Mucosa of descending colon (tissue), 3 donors: ENCODE data around the gene AGBL2. TPM values are rescaled to one million over a fixed set of nuclear protein-coding genes. Genes with fewer than 3 reads are reported as not detected.
"Not testable (repeated sequence)": the region's sequence is repeated elsewhere in the genome, so short reads cannot be mapped to it uniquely, and the experiment has no call there.

Experiments
- ATAC-seq: fragments of 200-7000 bp; cut with Tn5 transposase; one replicate; pipeline ENCODE4 v1.9.1; 2020; ENCODE audit warnings: mild to moderate bottlenecking, moderate library complexity
- DNase-seq, 3 donors: peaks; one replicate each; pipeline ENCODE4 v3.0.0-alpha.2; 2020
- H3K36me3 ChIP-seq: fragments of 200-600 bp; one replicate; pipeline ENCODE4 v1.8.0; 2021; ENCODE audit warnings: low read depth, mild to moderate bottlenecking
- H3K4me1 ChIP-seq: fragments of 200-600 bp; one replicate; pipeline ENCODE4 v1.8.0; 2021; ENCODE audit warnings: low read depth, mild to moderate bottlenecking
- H3K4me3 ChIP-seq: fragments of 200-600 bp; one replicate; pipeline ENCODE4 v1.8.0; 2021; ENCODE audit warnings: mild to moderate bottlenecking
- H3K9me3 ChIP-seq: fragments of 200-600 bp; one replicate; pipeline ENCODE4 v1.8.0; 2021; ENCODE audit warnings: mild to moderate bottlenecking
- CTCF ChIP-seq: fragments of 200-600 bp; IDR thresholded peaks from one replicate; pipeline ENCODE4 v1.8.0; 2022; ENCODE audit warnings: antibody characterized with exemption, mild to moderate bottlenecking
- intact Hi-C, 2 donors: fragments of 100-400 bp; cut with DNase I in 1 of 2; cut with micrococcal nuclease in 1 of 2; formaldehyde crosslinking; loops; one replicate each; pipeline versions ENCODE4 v1.11.0 to v1.11.1; 2022; cut with DNase I, micrococcal nuclease
- total RNA-seq, 3 donors: library from RNA; stranded (reverse); fragmentation: NEBNext Ultra II Directional in 2 of 3; extraction: Animal tissue kit (Norgen Biotek cat#: 25700) in 2 of 3; gene quantifications; one replicate each; pipeline versions ENCODE4 v1.2.1 to v1.2.4, GENCODE V29; 2021 to 2023
- donor health status: DM: no; HTN: no; CAD: no; lungs with moderate emphysema.
- donor health status: DM: no; HTN: no; CAD: no.
- donor health status: DM: no; HTN: yes; CAD: no.

AGBL2 gene
- total RNA-seq, 3 donors from 2014 or later = 1.6 to 7.4 (median 3.1) TPM

- no peaks in the 10 kb centered on the region for H3K9me3 ChIP-seq
- intact Hi-C loops = no loop called here
- DNase-seq = no peak
- H3K4me1 ChIP-seq = no peaks in the 10 kb centered on the region
- no peak for TF ChIP-seq CTCF
- ATAC-seq = no peak
- no peak overlapping the region for H3K4me3 ChIP-seq
- H3K36me3 ChIP-seq = no peaks in the 10 kb centered on the region
Measured at GRCh38 chr11:47705721-47706120, 9.4 kb downstream of the AGBL2 start.

GRCh38 chr11:47691979-47692378, 23.2 kb downstream of the AGBL2 start:
- intact Hi-C loops = no loop called here

GRCh38 chr11:47689480-47689879, 25.7 kb downstream of the AGBL2 start:
- Histone ChIP-seq H3K36me3 (no peaks in the 10 kb centered on the region), H3K4me3 (no peak overlapping the region), H3K9me3 (no peaks in the 10 kb centered on the region), H3K4me1 (peaks cover 9% of the 10 kb centered on the region)
- ATAC-seq = peak; percentile 53
- no peak for TF ChIP-seq CTCF
- peak in 1 of 3 donors; percentile 39 for DNase-seq
- intact Hi-C loops = no loop called here

More at GRCh38 chr11:47691979-47692378, 23.2 kb downstream of the AGBL2 start:
- no peak for TF ChIP-seq CTCF
- H3K4me1 ChIP-seq = peaks cover 9% of the 10 kb centered on the region
- no peaks in the 10 kb centered on the region for H3K36me3 ChIP-seq
- H3K9me3 ChIP-seq = no peaks in the 10 kb centered on the region
- DNase-seq = no peak
- H3K4me3 ChIP-seq = no peak overlapping the region
- no peak for ATAC-seq

GRCh38 chr11:47688991-47689390, 26.2 kb downstream of the AGBL2 start:
- Histone ChIP-seq H3K36me3 (no peaks in the 10 kb centered on the region), H3K4me3 (no peak overlapping the region), H3K9me3 (no peaks in the 10 kb centered on the region), H3K4me1 (peaks cover 9% of the 10 kb centered on the region)
- peak; percentile 94 for ATAC-seq
- intact Hi-C loops = no loop called here
- DNase-seq = no peak
- no peak for TF ChIP-seq CTCF

- DNase-seq (no peak), ATAC-seq (no peak)
- Histone ChIP-seq H3K4me3 (no peak overlapping the region), H3K4me1 (peaks cover 9% of the 10 kb centered on the region), H3K36me3 (no peaks in the 10 kb centered on the region), H3K9me3 (no peaks in the 10 kb centered on the region)
- intact Hi-C loops = no loop called here
- TF ChIP-seq CTCF = no peak
Measured at GRCh38 chr11:47688111-47688510, 27.1 kb downstream of the AGBL2 start.

- ATAC-seq, H3K4me1 ChIP-seq, intact Hi-C loops, H3K4me3 ChIP-seq, DNase-seq, H3K36me3 ChIP-seq, H3K9me3 ChIP-seq: not testable (repeated sequence)
Measured at GRCh38 chr11:47686704-47687103, 28.5 kb downstream of the AGBL2 start.
